ENCODE measurements around the gene CCP110. TPM values are rescaled to one million over a fixed set of nuclear protein-coding genes. Genes with fewer than 3 reads are reported as not detected.

The CCP110 gene, protein sequence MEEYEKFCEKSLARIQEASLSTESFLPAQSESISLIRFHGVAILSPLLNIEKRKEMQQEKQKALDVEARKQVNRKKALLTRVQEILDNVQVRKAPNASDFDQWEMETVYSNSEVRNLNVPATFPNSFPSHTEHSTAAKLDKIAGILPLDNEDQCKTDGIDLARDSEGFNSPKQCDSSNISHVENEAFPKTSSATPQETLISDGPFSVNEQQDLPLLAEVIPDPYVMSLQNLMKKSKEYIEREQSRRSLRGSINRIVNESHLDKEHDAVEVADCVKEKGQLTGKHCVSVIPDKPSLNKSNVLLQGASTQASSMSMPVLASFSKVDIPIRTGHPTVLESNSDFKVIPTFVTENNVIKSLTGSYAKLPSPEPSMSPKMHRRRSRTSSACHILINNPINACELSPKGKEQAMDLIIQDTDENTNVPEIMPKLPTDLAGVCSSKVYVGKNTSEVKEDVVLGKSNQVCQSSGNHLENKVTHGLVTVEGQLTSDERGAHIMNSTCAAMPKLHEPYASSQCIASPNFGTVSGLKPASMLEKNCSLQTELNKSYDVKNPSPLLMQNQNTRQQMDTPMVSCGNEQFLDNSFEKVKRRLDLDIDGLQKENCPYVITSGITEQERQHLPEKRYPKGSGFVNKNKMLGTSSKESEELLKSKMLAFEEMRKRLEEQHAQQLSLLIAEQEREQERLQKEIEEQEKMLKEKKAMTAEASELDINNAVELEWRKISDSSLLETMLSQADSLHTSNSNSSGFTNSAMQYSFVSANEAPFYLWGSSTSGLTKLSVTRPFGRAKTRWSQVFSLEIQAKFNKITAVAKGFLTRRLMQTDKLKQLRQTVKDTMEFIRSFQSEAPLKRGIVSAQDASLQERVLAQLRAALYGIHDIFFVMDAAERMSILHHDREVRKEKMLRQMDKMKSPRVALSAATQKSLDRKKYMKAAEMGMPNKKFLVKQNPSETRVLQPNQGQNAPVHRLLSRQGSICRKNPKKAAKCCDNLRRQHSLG
- 14.1 TPM for polyA plus RNA-seq (2013, experiment 1 of 2)
- polyA plus RNA-seq (2013, experiment 2 of 2) = 13.8 TPM

DNA sequence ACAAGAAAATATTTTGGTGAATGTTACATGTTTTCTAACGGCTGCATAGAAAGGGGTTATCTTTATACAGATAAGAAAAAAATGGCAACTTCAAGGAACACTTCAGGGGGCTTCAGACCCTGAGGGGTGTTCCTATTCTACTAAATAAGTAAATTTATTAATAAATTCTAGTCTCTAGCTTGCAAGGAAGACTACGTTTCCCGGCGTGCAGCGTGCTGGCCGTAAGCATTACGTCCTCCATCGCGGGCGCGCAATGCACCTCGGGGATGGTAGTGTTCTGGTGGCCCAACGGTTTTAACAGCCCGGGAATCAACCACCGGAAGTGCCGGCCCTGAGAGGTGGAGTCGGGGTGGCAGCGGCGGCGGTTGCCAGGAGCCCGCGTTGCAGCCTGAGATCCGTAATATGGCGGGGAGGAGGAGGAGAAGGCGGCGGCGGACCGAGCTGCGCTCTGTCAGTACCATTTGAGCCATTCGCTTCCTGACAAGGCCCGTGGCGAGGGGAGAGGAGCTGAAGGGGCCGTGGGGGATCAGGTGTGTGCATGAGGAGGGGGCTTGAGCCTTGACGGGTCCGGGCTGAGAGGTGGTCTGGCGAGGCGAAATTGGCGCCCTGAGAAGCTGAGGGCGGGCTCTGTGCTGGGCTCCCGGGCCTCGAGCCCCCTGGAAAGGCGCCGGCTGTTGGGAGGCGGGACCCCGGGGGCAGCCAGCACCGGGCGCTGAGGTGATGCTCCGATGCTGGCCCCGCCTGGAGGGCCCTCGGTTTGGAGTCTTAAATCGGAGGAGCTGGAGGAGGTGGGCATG, at the start of gene CCP110:
Gene CCP110, plus strand, starts transcription at position 384 of the 797 bp plus-strand sequence. CDS start 3,940 bp downstream, outside the sequence.
- Histone ChIP-seq H3K27ac (ENCODE audit: low read depth, low read length, severe bottlenecking) (peak within 1 kb of the TSS; percentile 33), H3K4me1 (ENCODE audit: control insufficient read depth, insufficient read depth, low read length, poor library complexity, severe bottlenecking) (peaks cover 10% of the 10 kb centered on the region), H3K4me3 (ENCODE audit: extremely low read depth, insufficient read depth, low read length, poor library complexity, severe bottlenecking) (peak within 1 kb of the TSS; percentile 92), H3K36me3 (ENCODE audit: control insufficient read depth, insufficient read depth, low read length) (peaks cover 8% of the 10 kb centered on the region), H3K9me3 (ENCODE audit: control insufficient read depth, low read length) (no peaks in the 10 kb centered on the region)
- WGBS, 2 experiments (ENCODE audit: insufficient coverage in 2 of 2) = 0% methylated on average over 23 to 39 of the region's 51 CpGs

DNA sequence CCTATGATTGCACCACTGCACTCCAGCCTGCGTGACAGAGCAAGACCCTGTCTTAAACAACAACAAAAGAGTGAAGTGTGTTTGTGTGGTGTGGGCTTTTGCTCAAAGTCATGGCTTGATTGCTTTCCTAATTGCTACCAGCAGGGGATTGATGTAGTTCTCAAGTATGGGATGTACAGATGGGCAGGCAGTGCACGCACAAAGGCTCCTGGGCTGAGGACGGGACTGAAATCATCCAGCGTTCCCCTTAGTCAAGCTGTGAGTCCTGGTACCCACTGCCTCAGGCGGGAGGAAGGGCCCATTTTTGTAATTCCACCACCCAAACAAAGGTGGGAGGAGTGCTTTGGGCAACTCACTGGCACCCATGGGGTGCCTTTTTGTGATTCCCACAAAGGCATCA, 49.1 kb upstream of the CCP110 start:
- Histone ChIP-seq H3K4me3 (ENCODE audit: extremely low read depth, insufficient read depth, low read length, poor library complexity, severe bottlenecking) (no peak overlapping the region), H3K4me1 (ENCODE audit: control insufficient read depth, insufficient read depth, low read length, poor library complexity, severe bottlenecking) (no peaks in the 10 kb centered on the region), H3K27ac (ENCODE audit: low read depth, low read length, severe bottlenecking) (no peak overlapping the region), H3K9me3 (ENCODE audit: control insufficient read depth, low read length) (no peaks in the 10 kb centered on the region), H3K36me3 (ENCODE audit: control insufficient read depth, insufficient read depth, low read length) (no peaks in the 10 kb centered on the region)
- WGBS, 2 experiments (ENCODE audit: insufficient coverage in 2 of 2) = 82 to 90% methylated on average over 2 to 4 of the region's 5 CpGs

DNA sequence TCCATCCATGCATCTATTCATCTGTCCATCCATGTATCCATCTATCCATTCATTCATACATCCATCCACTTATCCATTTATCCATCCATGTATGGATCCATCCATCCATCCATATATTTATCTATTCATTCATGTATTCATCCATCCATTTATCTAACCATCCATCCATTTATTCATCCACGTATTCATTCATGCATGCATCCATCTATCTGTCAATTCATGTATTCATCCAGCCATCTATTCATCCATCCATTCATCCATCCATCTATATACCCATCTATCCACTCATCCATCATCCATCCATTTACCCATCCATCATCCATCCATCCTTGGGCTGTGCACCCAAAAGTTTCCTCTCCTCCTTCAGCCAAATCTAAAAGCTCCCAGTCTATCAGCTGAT, 45.2 kb upstream of the CCP110 start:
- WGBS, 2 experiments (ENCODE audit: insufficient coverage in 2 of 2) = 89 to 100% methylated on average over 1 of the region's 1 CpG
- Histone ChIP-seq H3K4me3 (ENCODE audit: extremely low read depth, insufficient read depth, low read length, poor library complexity, severe bottlenecking) (no peak overlapping the region), H3K9me3 (ENCODE audit: control insufficient read depth, low read length) (no peaks in the 10 kb centered on the region), H3K36me3 (ENCODE audit: control insufficient read depth, insufficient read depth, low read length) (no peaks in the 10 kb centered on the region), H3K4me1 (ENCODE audit: control insufficient read depth, insufficient read depth, low read length, poor library complexity, severe bottlenecking) (no peaks in the 10 kb centered on the region), H3K27ac (ENCODE audit: low read depth, low read length, severe bottlenecking) (no peak overlapping the region)

DNA sequence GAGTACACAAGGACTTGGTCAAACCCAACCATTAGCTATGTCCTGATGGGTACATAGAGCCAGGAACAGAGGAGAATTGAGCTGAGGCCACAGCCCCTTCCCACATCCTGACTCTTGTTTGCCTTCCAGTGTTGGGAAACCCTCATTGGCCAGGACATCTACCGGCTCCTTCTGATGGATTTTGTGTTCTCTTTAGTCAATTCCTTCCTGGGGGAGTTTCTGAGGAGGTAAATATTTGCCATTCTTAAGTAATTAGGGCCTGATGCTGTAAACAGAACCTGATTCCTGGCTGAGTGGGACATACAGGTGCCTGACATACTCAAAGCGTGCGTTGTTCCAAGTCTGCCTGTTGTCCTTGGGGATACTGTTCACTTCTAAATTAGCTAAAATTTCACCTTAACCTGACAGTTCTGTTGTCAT, 44.4 kb upstream of the CCP110 start:
- Histone ChIP-seq H3K36me3 (ENCODE audit: control insufficient read depth, insufficient read depth, low read length) (no peaks in the 10 kb centered on the region), H3K9me3 (ENCODE audit: control insufficient read depth, low read length) (no peaks in the 10 kb centered on the region), H3K4me1 (ENCODE audit: control insufficient read depth, insufficient read depth, low read length, poor library complexity, severe bottlenecking) (no peaks in the 10 kb centered on the region), H3K4me3 (ENCODE audit: extremely low read depth, insufficient read depth, low read length, poor library complexity, severe bottlenecking) (no peak overlapping the region), H3K27ac (ENCODE audit: low read depth, low read length, severe bottlenecking) (no peak overlapping the region)
- WGBS, 2 experiments (ENCODE audit: insufficient coverage in 2 of 2) = 81 to 100% methylated on average over 2 to 3 of the region's 3 CpGs

DNA sequence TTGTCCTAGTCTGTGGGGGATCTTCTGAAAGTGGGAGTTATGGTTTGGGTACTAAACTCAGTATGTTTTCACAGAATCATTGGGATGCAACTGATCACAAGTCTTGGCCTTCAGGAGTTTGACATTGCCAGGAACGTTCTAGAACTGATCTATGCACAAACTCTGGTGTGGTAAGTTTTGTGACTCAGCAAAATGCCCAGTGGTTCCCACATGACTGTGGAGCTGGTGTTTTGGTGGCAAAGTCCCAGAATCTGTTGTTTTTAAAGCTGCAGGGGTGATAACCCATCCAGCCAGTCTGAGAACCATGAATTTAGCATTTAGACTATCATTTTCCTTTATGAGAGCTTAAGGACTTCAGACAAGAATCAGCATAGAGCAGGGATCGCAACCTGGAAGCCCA, 42.4 kb upstream of the CCP110 start:
- Histone ChIP-seq H3K9me3 (ENCODE audit: control insufficient read depth, low read length) (no peaks in the 10 kb centered on the region), H3K4me3 (ENCODE audit: extremely low read depth, insufficient read depth, low read length, poor library complexity, severe bottlenecking) (no peak overlapping the region), H3K36me3 (ENCODE audit: control insufficient read depth, insufficient read depth, low read length) (no peaks in the 10 kb centered on the region), H3K27ac (ENCODE audit: low read depth, low read length, severe bottlenecking) (no peak overlapping the region), H3K4me1 (ENCODE audit: control insufficient read depth, insufficient read depth, low read length, poor library complexity, severe bottlenecking) (no peaks in the 10 kb centered on the region)
- WGBS, 2 experiments (ENCODE audit: insufficient coverage in 2 of 2) = 81 to 100% methylated on average over 2 of the region's 2 CpGs

DNA sequence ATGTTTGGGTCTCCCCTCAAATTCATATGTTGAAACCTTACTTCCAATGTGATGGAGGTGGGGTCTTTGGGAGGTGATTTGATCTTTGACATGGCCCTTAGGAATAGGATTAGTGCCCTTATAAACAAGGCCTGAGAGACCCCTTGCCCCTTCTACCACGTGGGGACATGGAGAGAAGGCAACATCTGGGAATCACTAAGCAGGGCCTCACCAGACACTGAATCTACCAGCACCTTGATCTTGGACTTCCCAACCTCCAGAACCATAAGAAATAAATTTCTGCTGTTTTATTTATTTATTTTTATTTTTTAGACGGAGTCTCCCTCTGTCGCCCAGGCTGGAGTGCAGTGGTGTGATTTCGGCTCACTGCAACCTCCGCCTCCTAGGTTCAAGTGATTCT, 42.0 kb upstream of the CCP110 start:
- Histone ChIP-seq H3K27ac (ENCODE audit: low read depth, low read length, severe bottlenecking) (no peak overlapping the region), H3K9me3 (ENCODE audit: control insufficient read depth, low read length) (no peaks in the 10 kb centered on the region), H3K4me3 (ENCODE audit: extremely low read depth, insufficient read depth, low read length, poor library complexity, severe bottlenecking) (no peak overlapping the region), H3K36me3 (ENCODE audit: control insufficient read depth, insufficient read depth, low read length) (no peaks in the 10 kb centered on the region), H3K4me1 (ENCODE audit: control insufficient read depth, insufficient read depth, low read length, poor library complexity, severe bottlenecking) (no peaks in the 10 kb centered on the region)
- WGBS, 2 experiments (ENCODE audit: insufficient coverage in 2 of 2) = 88 to 92% methylated on average over 4 of the region's 5 CpGs

DNA sequence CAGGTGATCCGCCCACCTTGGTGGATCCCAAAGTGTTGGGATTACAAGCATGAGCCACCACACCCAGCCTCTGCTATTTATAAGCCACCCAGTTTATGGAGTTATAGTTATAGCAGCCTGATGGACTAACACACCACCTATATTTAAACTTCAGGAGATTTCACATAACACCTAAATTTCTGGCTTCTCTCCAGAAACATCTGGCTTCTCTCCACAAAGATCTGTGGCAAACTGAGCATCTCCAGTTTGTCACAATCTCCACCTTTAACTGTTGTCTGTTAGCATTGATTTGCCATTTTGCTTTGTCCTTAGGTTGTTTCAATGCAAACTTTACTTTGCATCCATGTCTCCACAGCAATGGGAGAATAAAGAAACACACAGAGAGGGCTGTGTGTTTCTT, 41.5 kb upstream of the CCP110 start:
- 100% methylated on average over 1 of the region's 1 CpG; no CpG with 5 or more reads in 1 of the 2 experiments for WGBS, 2 experiments (ENCODE audit: insufficient coverage in 2 of 2)
- no peaks in the 10 kb centered on the region for H3K9me3 ChIP-seq (ENCODE audit: control insufficient read depth, low read length)
- H3K27ac ChIP-seq (ENCODE audit: low read depth, low read length, severe bottlenecking) = no peak overlapping the region
- H3K4me3 ChIP-seq (ENCODE audit: extremely low read depth, insufficient read depth, low read length, poor library complexity, severe bottlenecking) = no peak overlapping the region
- H3K4me1 ChIP-seq (ENCODE audit: control insufficient read depth, insufficient read depth, low read length, poor library complexity, severe bottlenecking) = no peaks in the 10 kb centered on the region
- no peaks in the 10 kb centered on the region for H3K36me3 ChIP-seq (ENCODE audit: control insufficient read depth, insufficient read depth, low read length)

DNA sequence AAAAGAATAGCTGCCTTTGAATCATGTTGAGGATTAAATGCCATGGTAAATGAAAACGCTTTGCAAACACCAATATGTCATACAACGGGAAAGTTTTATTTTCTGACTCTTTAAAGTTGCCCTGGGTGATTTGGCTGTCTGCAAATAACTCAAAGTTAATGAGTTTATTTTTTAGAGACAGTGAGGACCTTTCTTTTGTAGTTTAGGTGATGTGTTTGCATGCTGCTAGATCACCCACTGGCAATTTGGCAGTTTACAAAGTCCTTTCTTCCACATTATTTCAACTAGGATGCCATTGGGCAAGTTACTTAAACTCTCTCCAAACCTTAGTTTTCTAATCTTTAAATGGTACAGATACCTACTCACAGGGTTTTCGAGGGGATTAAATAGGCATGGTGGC, 39.6 kb upstream of the CCP110 start:
- 100% methylated on average over 2 of the region's 3 CpGs for WGBS, 2 experiments (ENCODE audit: insufficient coverage in 2 of 2)

DNA sequence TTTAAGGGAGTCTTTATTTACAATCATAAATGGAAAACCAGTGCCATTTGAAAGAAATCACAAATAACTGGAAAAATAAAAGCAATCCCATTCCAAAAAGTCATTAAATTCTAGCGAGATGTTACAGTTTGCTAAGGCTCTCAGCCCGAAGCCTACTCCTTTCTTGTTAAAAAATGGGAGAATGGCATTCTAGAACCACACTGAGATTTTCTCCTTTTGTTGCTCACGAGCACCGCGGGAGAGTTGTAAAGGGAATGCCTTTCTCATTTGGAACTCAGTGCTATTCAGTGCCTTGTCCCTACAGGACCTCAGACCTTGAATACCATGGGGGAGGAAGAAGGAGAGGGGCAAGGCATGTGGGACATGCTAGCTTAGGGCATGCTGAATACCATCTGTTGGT, 38.1 kb upstream of the CCP110 start:
- Histone ChIP-seq H3K4me3 (ENCODE audit: extremely low read depth, insufficient read depth, low read length, poor library complexity, severe bottlenecking) (no peak overlapping the region), H3K4me1 (ENCODE audit: control insufficient read depth, insufficient read depth, low read length, poor library complexity, severe bottlenecking) (no peaks in the 10 kb centered on the region), H3K9me3 (ENCODE audit: control insufficient read depth, low read length) (no peaks in the 10 kb centered on the region), H3K27ac (ENCODE audit: low read depth, low read length, severe bottlenecking) (no peak overlapping the region), H3K36me3 (ENCODE audit: control insufficient read depth, insufficient read depth, low read length) (no peaks in the 10 kb centered on the region)
- 90 to 94% methylated on average over 2 to 5 of the region's 5 CpGs for WGBS, 2 experiments (ENCODE audit: insufficient coverage in 2 of 2)

More for the DNA sequence above, 39.6 kb upstream of the CCP110 start:
- no peaks in the 10 kb centered on the region for H3K9me3 ChIP-seq (ENCODE audit: control insufficient read depth, low read length)
- H3K4me1 ChIP-seq (ENCODE audit: control insufficient read depth, insufficient read depth, low read length, poor library complexity, severe bottlenecking) = no peaks in the 10 kb centered on the region
- H3K36me3 ChIP-seq (ENCODE audit: control insufficient read depth, insufficient read depth, low read length) = no peaks in the 10 kb centered on the region
- no peak overlapping the region for H3K27ac ChIP-seq (ENCODE audit: low read depth, low read length, severe bottlenecking)
- no peak overlapping the region for H3K4me3 ChIP-seq (ENCODE audit: extremely low read depth, insufficient read depth, low read length, poor library complexity, severe bottlenecking)

DNA sequence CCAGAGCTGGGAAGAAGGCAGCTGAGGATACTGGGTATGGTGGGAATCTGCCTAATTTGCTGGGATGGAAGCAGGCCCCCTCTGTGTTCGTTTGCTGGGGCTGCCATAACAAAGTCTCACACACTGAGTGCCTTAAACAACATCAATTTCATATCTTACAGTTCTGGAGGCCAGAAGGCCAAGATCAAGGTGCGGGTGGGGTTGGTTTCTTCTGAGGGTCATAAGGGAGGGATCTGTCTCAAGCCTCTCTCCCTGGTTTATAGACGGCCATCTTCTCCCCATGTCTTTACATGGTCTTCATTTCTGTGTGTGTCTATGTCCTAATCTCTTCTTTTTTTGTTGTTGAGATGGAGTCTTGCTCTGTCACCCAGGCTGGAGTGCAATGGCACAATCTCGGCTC, 37.7 kb upstream of the CCP110 start:
- Histone ChIP-seq H3K36me3 (ENCODE audit: control insufficient read depth, insufficient read depth, low read length) (no peaks in the 10 kb centered on the region), H3K9me3 (ENCODE audit: control insufficient read depth, low read length) (no peaks in the 10 kb centered on the region), H3K27ac (ENCODE audit: low read depth, low read length, severe bottlenecking) (no peak overlapping the region), H3K4me3 (ENCODE audit: extremely low read depth, insufficient read depth, low read length, poor library complexity, severe bottlenecking) (no peak overlapping the region), H3K4me1 (ENCODE audit: control insufficient read depth, insufficient read depth, low read length, poor library complexity, severe bottlenecking) (no peaks in the 10 kb centered on the region)
- WGBS, 2 experiments (ENCODE audit: insufficient coverage in 2 of 2) = 100% methylated on average over 1 to 2 of the region's 4 CpGs

All from mesodermal cell (in vitro differentiated cells).